Measurements from ENCODE around the gene SGPP1.
"Not testable (repeated sequence)": the region's sequence is repeated elsewhere in the genome, so short reads cannot be mapped to it uniquely, and the experiment has no call there.

SGPP1 gene

DNA sequence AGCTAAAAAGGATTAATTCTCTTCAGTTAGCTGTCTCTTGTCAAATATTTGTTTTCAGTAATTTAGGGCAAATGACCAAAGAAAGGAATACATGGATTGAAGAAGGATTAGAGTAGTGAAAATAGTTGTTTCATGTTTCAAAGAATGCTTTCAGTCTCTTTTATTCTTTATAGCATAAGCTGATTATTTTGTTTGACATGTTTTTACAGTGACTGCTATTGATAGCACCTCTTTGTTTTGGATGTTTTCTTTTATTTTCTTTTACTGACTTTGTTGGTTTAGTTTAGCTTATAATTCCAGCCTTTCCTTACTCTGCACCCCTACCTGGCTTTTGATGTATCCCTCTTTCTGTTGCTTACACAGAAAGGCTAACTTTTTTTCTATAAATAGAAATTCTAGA lies 29.3 kb upstream of the SGPP1 start:
- Histone ChIP-seq H3K4me1 (ENCODE audit: control insufficient read depth, insufficient read depth, low read length) (peaks cover 10% of the 10 kb centered on the region), H3K27me3 (ENCODE audit: control insufficient read depth, insufficient read depth, low read length) (no peaks in the 10 kb centered on the region), H3K9me3 (replicated peaks; ENCODE audit: low read length) (no peaks in the 10 kb centered on the region), H3K36me3 (ENCODE audit: insufficient read depth, low read length) (no peaks in the 10 kb centered on the region), H3K4me3 (ENCODE audit: low read length) (no peak overlapping the region), H3K4me2 (ENCODE audit: low read length) (no peak overlapping the region), H3K9ac (ENCODE audit: low read depth, low read length) (no peak overlapping the region)

DNA sequence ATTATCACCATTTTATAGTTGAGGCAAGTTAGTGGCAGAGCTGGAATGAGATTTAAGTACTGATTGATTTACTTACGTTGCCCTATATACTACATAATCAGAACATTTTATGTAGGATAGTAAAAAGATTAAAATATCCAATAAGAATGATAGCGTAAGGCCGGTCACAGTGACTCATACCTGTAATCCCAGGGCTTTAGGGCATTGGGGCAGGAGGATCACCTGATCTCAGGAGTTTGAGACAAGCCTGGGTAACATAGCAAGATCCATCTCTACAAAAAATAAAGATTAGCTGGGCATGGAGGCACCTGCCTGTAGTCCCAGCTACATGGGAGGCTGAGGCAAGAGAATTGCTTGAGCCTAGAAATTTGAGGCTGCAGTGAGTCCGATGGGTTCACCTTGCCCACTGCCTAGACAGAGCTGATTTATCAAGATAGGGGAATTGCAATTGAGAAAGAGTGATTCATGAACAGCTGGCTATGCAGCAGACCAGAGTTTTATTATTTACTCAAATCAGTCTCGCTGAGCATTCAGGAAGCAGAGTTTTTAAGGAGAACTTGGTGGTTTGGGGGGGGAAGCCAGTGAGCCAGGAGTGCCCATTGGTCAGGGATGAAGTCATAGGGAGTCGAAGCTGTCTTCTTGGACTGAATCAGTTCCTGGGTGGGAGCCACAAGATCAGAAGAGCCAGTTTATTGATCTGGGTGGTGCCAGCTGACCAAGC lies 24.7 kb upstream of the SGPP1 start:
- Histone ChIP-seq H3K4me1 (ENCODE audit: control insufficient read depth, insufficient read depth, low read length) (peaks cover 10% of the 10 kb centered on the region), H3K9me3 (replicated peaks; ENCODE audit: low read length) (no peaks in the 10 kb centered on the region), H3K27me3 (ENCODE audit: control insufficient read depth, insufficient read depth, low read length) (no peaks in the 10 kb centered on the region), H3K4me3 (ENCODE audit: low read length) (no peak overlapping the region), H3K36me3 (ENCODE audit: insufficient read depth, low read length) (no peaks in the 10 kb centered on the region), H3K4me2 (ENCODE audit: low read length) (no peak overlapping the region), H3K9ac (ENCODE audit: low read depth, low read length) (no peak overlapping the region)

DNA sequence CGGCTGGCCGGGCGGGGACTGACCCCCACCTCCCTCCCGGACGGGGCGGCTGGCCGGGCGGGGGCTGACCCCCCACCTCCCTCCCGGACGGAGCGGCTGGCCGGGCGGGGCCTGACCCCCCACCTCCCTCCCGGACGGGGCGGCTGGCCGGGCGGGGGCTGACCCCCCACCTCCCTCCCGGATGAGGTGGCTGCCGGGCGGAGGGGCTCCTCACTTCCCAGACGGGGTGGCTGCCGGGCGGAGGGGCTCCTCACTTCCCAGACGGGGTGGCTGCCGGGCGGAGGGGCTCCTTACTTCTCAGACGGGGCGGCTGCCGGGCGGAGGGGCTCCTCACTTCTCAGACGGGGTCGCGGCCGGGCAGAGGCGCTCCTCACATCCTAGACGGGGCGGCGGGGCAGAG lies 23.2 kb upstream of the SGPP1 start:
- H3K27me3 ChIP-seq (ENCODE audit: control insufficient read depth, insufficient read depth, low read length); H3K36me3 ChIP-seq (ENCODE audit: insufficient read depth, low read length); H3K4me3 ChIP-seq (ENCODE audit: low read length); H3K9me3 ChIP-seq (replicated peaks; ENCODE audit: low read length); H3K4me2 ChIP-seq (ENCODE audit: low read length); H3K9ac ChIP-seq (ENCODE audit: low read depth, low read length): not testable (repeated sequence)
- peaks cover 10% of the 10 kb centered on the region for H3K4me1 ChIP-seq (ENCODE audit: control insufficient read depth, insufficient read depth, low read length)

DNA sequence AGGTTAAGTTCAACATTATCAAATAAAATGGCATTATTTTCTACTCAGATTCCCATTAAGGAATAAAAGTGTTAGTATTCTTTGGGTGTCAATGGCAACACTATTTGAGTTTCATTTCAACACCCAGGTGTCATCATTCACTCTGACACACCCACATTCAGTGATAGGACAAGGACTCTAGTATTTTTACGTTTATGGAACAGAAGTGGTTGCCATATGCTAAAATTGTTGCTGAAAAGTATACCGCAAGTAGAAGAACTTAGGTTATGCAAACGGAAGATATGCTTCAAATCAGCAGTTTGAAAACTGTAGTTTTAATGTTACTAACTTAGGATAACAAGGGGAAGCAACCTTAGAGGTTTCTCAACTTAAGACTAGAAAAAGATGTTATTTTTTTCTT lies 20.0 kb upstream of the SGPP1 start:
- no peak overlapping the region for H3K4me2 ChIP-seq (ENCODE audit: low read length)
- peaks cover 6% of the 10 kb centered on the region for H3K4me1 ChIP-seq (ENCODE audit: control insufficient read depth, insufficient read depth, low read length)
- H3K9ac ChIP-seq (ENCODE audit: low read depth, low read length) = no peak overlapping the region
- no peak overlapping the region for H3K4me3 ChIP-seq (ENCODE audit: low read length)
- H3K36me3 ChIP-seq (ENCODE audit: insufficient read depth, low read length) = no peaks in the 10 kb centered on the region
- H3K9me3 ChIP-seq (replicated peaks; ENCODE audit: low read length) = no peaks in the 10 kb centered on the region
- peaks cover 3% of the 10 kb centered on the region for H3K27me3 ChIP-seq (ENCODE audit: control insufficient read depth, insufficient read depth, low read length)

DNA sequence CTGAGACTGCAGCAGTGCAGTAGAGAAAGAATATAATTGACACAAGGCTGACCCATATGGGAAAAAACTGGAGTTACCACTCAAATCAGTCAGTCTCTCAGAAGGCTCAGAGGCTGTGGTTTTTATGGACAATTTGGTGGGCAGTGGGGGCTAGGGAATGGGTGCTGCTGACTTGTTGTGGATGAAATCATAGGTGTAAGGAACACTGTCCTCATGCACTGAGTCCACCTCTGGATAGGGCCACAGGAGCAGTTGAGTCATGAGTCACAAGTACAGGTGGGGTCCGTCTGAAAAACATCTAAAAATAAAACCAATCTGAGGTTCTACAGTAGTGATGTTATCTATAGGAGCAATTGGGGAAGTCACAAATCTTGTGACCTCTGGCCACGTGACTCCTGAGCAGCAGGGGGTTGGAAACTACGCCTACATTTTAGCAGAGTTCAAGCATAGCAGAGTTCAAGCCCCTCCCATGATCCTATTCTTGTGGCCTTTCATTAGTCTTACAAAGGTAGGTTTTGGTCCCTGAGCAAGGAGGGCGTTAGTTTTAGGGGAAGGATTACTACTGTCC lies 18.1 kb upstream of the SGPP1 start:
- no peak overlapping the region for H3K4me3 ChIP-seq (ENCODE audit: low read length)
- H3K27me3 ChIP-seq (ENCODE audit: control insufficient read depth, insufficient read depth, low read length) = peaks cover 3% of the 10 kb centered on the region
- no peaks in the 10 kb centered on the region for H3K4me1 ChIP-seq (ENCODE audit: control insufficient read depth, insufficient read depth, low read length)
- no peak overlapping the region for H3K4me2 ChIP-seq (ENCODE audit: low read length)
- H3K36me3 ChIP-seq (ENCODE audit: insufficient read depth, low read length) = no peaks in the 10 kb centered on the region
- H3K9ac ChIP-seq (ENCODE audit: low read depth, low read length) = no peak overlapping the region
- H3K9me3 ChIP-seq (replicated peaks; ENCODE audit: low read length) = no peaks in the 10 kb centered on the region

DNA sequence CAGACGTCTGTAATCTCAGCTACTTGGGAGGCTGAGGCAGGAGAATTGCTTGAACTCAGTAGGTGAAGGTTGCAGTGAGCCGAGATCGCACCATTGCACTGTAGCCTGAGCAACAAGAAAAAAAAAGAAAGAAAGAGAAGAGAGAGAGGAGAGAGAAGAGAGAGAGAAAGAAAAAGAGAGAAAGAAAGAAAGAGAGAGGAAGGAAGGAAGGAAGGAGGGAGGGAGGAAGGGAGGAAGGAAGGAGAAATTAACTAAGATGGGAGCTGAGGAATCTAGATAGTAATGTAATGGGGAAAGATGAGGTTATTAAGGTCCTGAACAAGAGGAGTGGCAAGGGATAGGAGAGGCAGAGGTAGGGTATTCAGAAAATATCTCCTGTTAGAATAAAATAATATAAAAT lies 17.4 kb upstream of the SGPP1 start:
- no peak overlapping the region for H3K4me3 ChIP-seq (ENCODE audit: low read length)
- H3K4me2 ChIP-seq (ENCODE audit: low read length) = no peak overlapping the region
- peaks cover 3% of the 10 kb centered on the region for H3K27me3 ChIP-seq (ENCODE audit: control insufficient read depth, insufficient read depth, low read length)
- H3K36me3 ChIP-seq (ENCODE audit: insufficient read depth, low read length) = no peaks in the 10 kb centered on the region
- no peak overlapping the region for H3K9ac ChIP-seq (ENCODE audit: low read depth, low read length)
- H3K4me1 ChIP-seq (ENCODE audit: control insufficient read depth, insufficient read depth, low read length) = no peaks in the 10 kb centered on the region
- H3K9me3 ChIP-seq (replicated peaks; ENCODE audit: low read length) = no peaks in the 10 kb centered on the region

DNA sequence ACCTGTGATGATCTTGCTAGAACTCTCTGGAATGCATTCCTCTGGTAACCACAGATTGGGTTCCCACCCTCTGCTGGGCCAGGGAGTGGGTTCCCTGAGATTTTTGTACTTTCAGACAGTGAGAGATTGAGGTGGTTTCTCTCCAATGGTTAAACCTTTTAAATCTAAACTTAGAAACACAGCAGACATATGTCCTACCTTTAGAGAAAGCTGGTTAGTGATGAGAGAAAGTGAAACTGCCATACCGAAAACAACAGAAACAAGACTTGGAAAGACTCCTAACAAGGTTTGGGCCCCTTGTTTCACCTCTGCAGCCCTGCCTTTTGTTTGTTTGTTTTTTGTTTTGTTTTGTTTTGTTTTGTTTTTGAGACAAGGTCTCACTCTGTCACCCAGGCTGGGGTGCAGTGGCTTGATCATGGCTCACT lies 9.7 kb upstream of the SGPP1 start:
- H3K9me3 ChIP-seq (replicated peaks; ENCODE audit: low read length) = no peaks in the 10 kb centered on the region
- peaks cover 8% of the 10 kb centered on the region for H3K27me3 ChIP-seq (ENCODE audit: control insufficient read depth, insufficient read depth, low read length)
- no peak overlapping the region for H3K9ac ChIP-seq (ENCODE audit: low read depth, low read length)
- H3K4me2 ChIP-seq (ENCODE audit: low read length) = no peak overlapping the region
- no peaks in the 10 kb centered on the region for H3K36me3 ChIP-seq (ENCODE audit: insufficient read depth, low read length)
- no peak overlapping the region for H3K4me3 ChIP-seq (ENCODE audit: low read length)
- no peaks in the 10 kb centered on the region for H3K4me1 ChIP-seq (ENCODE audit: control insufficient read depth, insufficient read depth, low read length)

DNA sequence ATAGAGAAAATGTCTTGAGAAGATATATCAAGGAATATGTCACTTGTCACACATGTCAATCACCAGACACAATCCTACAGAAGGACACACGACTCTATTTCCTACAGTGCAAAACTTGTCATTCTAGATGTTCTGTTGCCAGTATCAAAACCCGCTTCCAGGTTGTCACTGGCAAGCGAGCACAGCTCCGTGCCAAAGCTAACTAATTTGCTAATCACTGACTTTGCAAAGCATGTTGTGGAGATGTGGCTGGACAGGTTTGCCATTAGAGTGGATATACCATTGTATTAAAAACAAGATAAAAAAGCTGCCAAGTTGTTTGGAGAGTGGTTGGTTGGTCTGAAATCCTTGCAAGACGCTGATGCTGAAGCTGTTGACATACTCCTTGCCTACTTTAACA lies 7.9 kb upstream of the SGPP1 start:
- no peak overlapping the region for H3K9ac ChIP-seq (ENCODE audit: low read depth, low read length)
- peaks cover 8% of the 10 kb centered on the region for H3K27me3 ChIP-seq (ENCODE audit: control insufficient read depth, insufficient read depth, low read length)
- no peaks in the 10 kb centered on the region for H3K9me3 ChIP-seq (replicated peaks; ENCODE audit: low read length)
- no peaks in the 10 kb centered on the region for H3K4me1 ChIP-seq (ENCODE audit: control insufficient read depth, insufficient read depth, low read length)
- H3K36me3 ChIP-seq (ENCODE audit: insufficient read depth, low read length) = no peaks in the 10 kb centered on the region
- H3K4me2 ChIP-seq (ENCODE audit: low read length) = no peak overlapping the region
- H3K4me3 ChIP-seq (ENCODE audit: low read length) = no peak overlapping the region

DNA sequence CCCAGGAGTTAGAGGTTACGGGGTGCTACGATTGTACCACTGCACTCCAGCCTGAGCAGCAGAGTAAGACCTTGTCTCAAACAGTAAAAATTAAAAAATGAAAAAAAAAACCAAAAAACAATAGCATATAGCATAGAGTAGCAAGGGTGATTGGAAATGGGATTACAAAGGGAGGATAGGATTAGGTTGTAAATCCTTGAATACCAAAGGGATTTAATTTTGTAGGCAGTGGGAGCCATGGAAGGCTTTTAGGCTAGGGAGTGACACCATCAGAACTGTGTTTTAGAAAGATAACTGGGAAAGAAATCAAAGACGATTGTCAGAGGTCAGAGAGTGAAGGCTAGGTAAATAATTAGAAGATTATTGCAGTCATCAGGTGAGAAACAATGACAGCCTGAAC lies 2.8 kb upstream of the SGPP1 start:
- H3K36me3 ChIP-seq (ENCODE audit: insufficient read depth, low read length) = no peaks in the 10 kb centered on the region
- no peak overlapping the region for H3K9ac ChIP-seq (ENCODE audit: low read depth, low read length)

DNA sequence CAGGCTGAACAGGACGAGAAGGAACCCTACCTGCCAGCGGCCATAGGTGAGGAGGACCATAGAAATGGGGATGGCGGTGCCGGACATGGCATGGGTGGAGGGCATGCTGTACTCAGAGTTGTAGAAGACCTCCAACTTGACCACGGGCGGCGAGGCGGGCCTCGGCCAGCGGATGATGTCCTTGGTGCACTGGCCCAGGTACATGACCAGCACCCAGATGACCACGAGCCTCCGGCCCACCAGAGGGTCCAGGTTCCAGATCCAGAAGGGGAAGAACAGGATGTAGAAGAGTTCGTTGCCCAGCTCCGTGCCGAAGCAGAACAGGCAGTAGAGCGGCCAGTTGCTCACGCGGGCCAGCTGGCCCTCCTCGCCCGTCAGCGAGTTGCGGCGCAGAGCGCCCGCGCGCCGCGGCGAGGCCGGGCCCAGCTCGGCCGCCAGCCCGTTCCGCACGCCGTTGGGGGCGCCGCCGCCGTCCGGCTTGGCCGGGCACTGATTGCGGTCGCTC lies 582 bp downstream of the SGPP1 start:
- Histone ChIP-seq H3K27me3 (ENCODE audit: control insufficient read depth, insufficient read depth, low read length) (no peaks in the 10 kb centered on the region), H3K9me3 (replicated peaks; ENCODE audit: low read length) (no peaks in the 10 kb centered on the region), H3K4me3 (ENCODE audit: low read length) (peak overlapping the region; percentile 97), H3K36me3 (ENCODE audit: insufficient read depth, low read length) (no peaks in the 10 kb centered on the region), H3K4me1 (ENCODE audit: control insufficient read depth, insufficient read depth, low read length) (peaks cover 13% of the 10 kb centered on the region), H3K4me2 (ENCODE audit: low read length) (peak overlapping the region; percentile 97), H3K9ac (ENCODE audit: low read depth, low read length) (peak overlapping the region; percentile 95)

More for the DNA sequence above, 2.8 kb upstream of the SGPP1 start:
- Histone ChIP-seq H3K4me1 (ENCODE audit: control insufficient read depth, insufficient read depth, low read length) (peaks cover 9% of the 10 kb centered on the region), H3K27me3 (ENCODE audit: control insufficient read depth, insufficient read depth, low read length) (peaks cover 4% of the 10 kb centered on the region), H3K4me2 (ENCODE audit: low read length) (no peak overlapping the region), H3K4me3 (ENCODE audit: low read length) (no peak overlapping the region), H3K9me3 (replicated peaks; ENCODE audit: low read length) (no peaks in the 10 kb centered on the region)

DNA sequence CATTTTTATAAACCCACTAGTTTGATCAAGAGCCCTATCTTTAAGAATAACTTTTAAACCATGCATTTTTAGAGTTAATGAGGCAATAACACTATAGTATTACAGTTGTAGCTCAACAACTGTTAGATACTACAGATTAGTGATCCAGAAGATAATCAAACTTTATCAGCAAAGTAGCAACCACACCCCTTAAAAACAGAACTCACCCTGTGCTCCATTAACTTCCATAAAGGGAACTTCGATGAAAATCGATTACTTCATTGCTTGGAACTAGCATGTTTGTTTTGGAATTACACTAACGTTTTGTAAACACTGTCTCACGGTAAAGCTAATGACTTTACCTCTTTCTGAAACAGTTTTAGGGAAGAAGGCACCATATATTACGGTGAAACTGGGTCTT lies 1.4 kb downstream of the SGPP1 start:
- H3K4me3 ChIP-seq (ENCODE audit: low read length) = peak overlapping the region; percentile 97
- peaks cover 13% of the 10 kb centered on the region for H3K4me1 ChIP-seq (ENCODE audit: control insufficient read depth, insufficient read depth, low read length)
- no peaks in the 10 kb centered on the region for H3K27me3 ChIP-seq (ENCODE audit: control insufficient read depth, insufficient read depth, low read length)
- H3K9ac ChIP-seq (ENCODE audit: low read depth, low read length) = peak overlapping the region; percentile 95
- H3K36me3 ChIP-seq (ENCODE audit: insufficient read depth, low read length) = no peaks in the 10 kb centered on the region
- no peaks in the 10 kb centered on the region for H3K9me3 ChIP-seq (replicated peaks; ENCODE audit: low read length)
- peak overlapping the region; percentile 97 for H3K4me2 ChIP-seq (ENCODE audit: low read length)

Measured in skeletal muscle satellite cell (primary cell).